OCI-LY1 (cell line): ENCODE results near the gene KRT2.

Experiments
- CTCF ChIP-seq: fragments of 200-600 bp; sonication (generic), shearing (Covaris generic); IDR thresholded peaks from 2 replicates; pipeline ENCODE4 v1.5.1; 2017; ENCODE audit warnings: mild to moderate bottlenecking, antibody characterized with exemption, low read length, moderate library complexity, mixed read lengths
- EZH2 ChIP-seq: fragments of 200-600 bp; sonication (generic), shearing (Covaris generic); IDR thresholded peaks from 2 replicates; pipeline ENCODE4 v1.8.0; 2017; ENCODE audit warnings: borderline replicate concordance, mixed run types, mild to moderate bottlenecking, antibody characterized with exemption, low read length, moderate library complexity, mixed read lengths

GRCh38 chr12:52667931-52668330, 15.9 kb upstream of the KRT2 start:
- TF ChIP-seq CTCF (no peak), EZH2 (no peak)
